Left kidney (tissue), 8 donors: Measurements from ENCODE around the gene SMPDL3B. TPM values are rescaled to one million over a fixed set of nuclear protein-coding genes. Genes with fewer than 3 reads are reported as not detected.

Experiments used
- DNase-seq: peaks from one replicate; pipeline ENCODE4 v3.0.0-alpha.2; 2013
- long read RNA-seq, 8 donors: transcript quantifications; one replicate each; lab custom pipeline, GENCODE V29; 2026
- polyA plus RNA-seq: library from polyadenylated mRNA; unstranded; fragments of 120-200 nt; gene quantifications from one replicate; pipeline ENCODE4 v1.2.1, GENCODE V29; 2013; ENCODE audit not compliant: insufficient read length

SMPDL3B gene, protein sequence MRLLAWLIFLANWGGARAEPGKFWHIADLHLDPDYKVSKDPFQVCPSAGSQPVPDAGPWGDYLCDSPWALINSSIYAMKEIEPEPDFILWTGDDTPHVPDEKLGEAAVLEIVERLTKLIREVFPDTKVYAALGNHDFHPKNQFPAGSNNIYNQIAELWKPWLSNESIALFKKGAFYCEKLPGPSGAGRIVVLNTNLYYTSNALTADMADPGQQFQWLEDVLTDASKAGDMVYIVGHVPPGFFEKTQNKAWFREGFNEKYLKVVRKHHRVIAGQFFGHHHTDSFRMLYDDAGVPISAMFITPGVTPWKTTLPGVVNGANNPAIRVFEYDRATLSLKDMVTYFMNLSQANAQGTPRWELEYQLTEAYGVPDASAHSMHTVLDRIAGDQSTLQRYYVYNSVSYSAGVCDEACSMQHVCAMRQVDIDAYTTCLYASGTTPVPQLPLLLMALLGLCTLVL
- polyA plus RNA-seq = 12.8 TPM
- long read RNA-seq, donor 1, partial matches to known transcripts = 0 of 4 reads
- long read RNA-seq, donor 1, other reads (novel, unspliced or antisense) = 0 of 4 reads
- long read RNA-seq, donor 2, partial matches to known transcripts = 0 of 4 reads
- long read RNA-seq, donor 2, other reads (novel, unspliced or antisense) = 0 of 4 reads
- long read RNA-seq, donor 3, partial matches to known transcripts = 0 of 4 reads
- long read RNA-seq, donor 3, other reads (novel, unspliced or antisense) = 0 of 4 reads
- long read RNA-seq, donor 4, partial matches to known transcripts = 0 of 1 reads
- long read RNA-seq, donor 4, other reads (novel, unspliced or antisense) = 0 of 1 reads
- long read RNA-seq, donor 5, transcript SMPDL3B-202 (8 exons, 1,878 nt) = major isoform, 6 of 6 reads
- long read RNA-seq, donor 5, partial matches to known transcripts = 0 of 6 reads
- long read RNA-seq, donor 5, other reads (novel, unspliced or antisense) = 0 of 6 reads
- long read RNA-seq, donor 6 = 0 reads
- long read RNA-seq, donor 7, transcript SMPDL3B-202 (8 exons, 1,878 nt) = major isoform, 9 of 9 reads
- long read RNA-seq, donor 7, partial matches to known transcripts = 0 of 9 reads
- long read RNA-seq, donor 7, other reads (novel, unspliced or antisense) = 0 of 9 reads
- long read RNA-seq, donor 8, partial matches to known transcripts = 0 of 3 reads
- long read RNA-seq, donor 8, other reads (novel, unspliced or antisense) = 0 of 3 reads

DNA sequence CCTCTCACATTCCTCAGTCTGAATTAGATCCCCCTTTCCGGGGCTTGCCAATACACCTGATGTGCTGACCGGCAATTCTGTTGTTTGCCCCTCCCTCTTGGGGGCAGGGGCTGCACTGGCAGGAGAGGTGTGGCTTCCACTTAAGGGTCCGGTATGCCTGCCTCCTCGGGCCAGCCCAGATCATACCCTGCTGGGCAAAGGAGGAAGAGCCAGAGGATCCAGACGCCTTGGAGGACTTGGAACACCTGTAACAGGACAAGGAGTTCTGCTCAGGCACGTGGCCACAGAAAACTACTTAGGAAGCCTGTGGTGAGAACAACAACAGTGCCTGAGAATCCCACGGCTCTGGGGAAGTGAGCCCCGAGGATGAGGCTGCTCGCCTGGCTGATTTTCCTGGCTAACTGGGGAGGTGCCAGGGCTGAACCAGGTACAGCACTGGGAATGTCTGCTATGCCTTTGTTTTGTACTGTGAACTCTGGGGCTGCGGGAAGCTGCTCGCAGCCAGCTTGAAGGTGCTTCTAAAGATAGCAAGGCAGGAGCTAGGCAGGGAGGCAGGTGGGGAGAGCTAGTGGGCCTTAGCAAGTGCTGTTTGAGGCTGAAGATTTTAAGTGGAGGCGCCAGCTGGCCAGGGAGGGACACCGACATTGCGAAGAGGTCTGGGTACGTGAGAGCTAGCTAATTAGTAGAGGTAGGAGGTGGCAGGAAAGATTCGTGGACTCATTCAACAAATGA, at the start of gene SMPDL3B:
SMPDL3B (plus strand) TSS at position 183 of the 732 bp plus-strand sequence; CDS start at position 367, 184 bp downstream.
- peak; percentile 57 for DNase-seq

DNA sequence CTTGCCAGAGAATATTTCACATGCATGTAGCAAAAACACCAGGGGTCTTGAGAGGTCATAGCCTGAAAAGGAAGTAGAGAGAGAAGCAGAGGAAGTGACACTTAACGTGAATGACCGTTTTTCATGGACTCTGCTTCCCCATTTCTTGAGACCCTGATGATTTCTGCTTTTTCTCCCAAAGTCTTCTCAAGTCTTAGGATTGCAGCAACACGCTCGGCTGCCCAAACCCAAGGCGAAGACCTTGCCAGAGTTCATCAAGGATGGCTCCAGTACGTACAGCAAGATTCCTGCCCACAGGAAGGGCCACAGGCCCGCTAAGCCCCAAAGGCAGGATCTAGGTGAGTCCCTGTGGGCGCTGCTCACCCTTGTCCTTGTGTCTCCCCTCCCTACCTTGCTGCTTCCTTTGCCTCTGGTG, 49.7 kb upstream of the SMPDL3B start:
- DNase-seq = no peak

DNA sequence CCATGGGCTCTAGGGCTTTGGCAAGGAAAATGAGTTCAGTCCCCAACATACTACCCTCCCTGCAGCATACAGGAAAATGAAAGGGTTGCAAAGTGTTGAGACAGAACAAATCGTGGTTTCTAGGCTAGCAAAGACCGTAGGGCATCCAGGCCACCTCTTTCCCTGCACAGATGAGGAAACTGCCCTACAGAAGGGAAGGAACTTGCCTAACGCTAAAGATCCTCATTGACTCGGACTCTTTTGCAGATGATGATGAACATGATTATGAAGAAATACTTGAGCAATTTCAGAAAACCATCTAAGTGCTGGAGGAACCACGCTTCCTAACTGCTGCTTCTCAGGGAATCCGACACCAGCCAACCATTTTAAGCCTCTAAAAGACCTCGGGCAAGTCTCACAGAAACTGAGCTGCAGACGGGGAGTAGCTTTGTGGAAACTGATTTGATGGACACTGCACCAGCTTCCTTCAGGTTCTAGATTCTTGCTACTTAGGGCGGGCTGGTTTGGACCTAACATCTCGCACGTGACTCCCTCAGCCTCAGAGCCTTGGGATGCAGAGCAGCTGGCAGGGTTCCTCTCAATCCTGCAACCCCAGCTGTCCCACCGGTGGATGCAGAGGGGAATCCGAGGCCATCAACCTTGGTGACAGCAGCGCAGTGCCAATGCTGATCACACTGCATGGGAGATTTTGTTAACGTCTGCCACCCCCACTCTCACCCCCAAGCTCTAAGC, 49.0 kb upstream of the SMPDL3B start:
- DNase-seq = no peak

DNA sequence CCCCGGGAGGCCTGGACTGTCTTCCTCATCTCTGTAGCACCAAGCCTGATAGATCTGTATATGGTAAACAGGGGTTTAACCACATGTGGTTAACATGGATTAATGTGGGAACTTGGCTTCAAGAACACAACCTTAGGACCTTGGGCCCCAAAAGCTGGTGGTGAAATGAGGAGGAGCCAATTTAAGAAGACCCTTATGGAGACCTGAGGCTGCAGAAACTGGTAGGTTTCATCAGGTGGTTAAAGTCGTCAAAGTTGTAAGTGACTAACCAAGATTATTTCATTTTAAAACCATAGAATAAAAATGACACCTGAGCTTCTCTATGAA, 48.5 kb upstream of the SMPDL3B start:
- DNase-seq = no peak

DNA sequence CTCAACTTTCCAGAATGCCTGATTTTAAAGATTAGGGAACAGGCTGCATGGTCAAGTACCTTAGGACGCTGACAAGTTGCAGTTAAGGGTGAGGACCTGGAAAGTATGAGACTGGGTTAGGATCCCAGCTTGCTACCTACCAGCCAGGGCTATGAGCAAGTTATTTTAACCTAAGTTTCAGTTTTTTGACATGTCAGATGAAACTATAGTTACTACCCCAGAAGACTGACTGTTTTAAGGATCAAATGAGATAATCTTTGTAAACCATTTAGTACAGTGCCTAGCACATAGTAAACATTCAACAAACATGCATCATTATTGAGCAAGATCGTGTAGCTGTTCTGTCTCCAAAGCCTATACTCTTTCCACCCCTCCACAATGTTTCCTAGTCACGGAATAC, 48.1 kb upstream of the SMPDL3B start:
- no peak for DNase-seq

DNA sequence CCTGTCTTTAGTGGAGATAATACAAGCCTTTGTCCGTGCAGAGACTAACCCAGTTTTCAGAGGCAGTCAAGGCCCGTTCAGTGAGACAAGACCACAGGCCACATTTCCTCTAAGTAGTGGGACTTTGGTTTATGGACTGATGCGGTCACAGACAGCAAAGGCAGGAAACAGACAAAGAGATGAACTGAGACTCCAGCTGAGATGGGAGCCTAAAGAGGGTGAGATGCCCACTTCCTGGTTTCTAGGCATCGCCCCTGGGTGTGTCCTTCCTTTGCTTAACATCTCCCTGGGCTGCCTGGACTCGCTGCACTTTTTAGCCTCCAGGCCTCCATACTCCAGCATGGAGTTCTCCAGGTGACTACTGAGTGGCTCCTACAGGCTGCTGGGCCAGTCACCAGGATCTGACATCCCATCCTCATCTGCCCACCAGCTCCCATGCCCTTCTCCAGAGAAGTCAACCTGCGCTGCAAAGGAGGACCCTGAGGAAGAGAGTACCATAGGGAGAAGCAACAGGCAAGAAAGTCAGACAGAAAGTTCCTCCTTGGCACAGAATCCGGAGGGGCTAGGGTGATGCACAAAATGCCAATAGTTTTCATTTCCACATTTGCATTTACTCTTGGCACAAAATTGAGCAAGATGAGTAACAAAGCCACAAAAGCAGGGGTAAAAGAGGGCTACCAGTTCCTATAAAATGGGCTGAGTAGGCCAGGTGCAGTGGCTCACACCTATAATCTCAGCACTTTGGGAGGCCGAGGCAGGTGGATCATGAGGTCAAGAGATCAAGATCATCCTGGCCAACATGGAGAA, 47.4 kb upstream of the SMPDL3B start:
- DNase-seq = no peak

DNA sequence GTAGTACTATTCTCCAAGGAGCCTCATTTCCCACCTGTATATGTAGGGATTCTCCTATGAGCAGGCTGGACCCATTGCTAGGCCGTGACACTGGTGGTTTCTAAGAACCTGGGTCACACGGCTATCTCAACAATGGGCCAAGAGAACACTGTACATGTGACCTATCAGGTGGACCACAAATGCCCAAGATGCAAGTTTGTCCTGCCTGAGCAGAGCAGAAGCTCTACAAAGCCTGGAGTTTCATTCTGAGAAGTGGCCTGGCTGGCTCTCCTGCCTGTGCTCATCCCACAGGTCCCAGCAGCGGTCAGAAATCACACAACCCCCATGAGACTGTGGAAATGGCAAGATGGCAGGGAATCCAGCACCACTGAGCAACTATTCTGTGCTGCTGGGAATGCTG, 45.3 kb upstream of the SMPDL3B start:
- DNase-seq = no peak

DNA sequence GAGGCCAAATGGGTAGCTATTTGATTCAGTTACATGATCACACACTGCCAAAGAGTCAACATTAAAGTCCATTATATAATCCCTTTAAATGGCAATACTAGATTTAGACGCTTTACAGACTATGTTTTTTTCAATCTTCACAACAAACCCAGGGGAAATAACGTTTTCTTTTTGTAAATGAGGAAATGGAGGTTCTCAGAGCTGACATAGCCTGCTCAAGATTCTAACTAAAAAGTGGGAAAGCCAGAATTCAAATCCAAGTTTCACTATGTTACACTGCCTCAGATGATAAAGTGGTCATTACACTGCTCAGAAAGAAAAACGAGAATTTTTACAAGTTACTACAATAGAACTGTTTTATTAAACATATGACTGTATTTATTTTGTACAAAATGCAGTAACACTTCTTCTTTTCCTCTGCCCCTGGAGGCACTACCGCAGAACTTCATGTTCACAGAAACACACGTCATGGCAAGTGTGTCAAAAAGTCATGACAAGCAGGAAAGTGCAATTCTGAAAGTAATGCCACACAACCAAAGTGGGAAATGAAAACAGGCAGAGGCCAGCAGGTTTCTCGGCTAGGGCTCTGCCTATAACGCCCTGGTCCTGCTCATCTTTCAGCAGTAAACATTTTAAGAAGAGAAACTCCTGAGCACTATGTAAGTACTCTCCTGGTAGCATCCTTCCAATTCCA, 43.5 kb upstream of the SMPDL3B start:
- no peak for DNase-seq

DNA sequence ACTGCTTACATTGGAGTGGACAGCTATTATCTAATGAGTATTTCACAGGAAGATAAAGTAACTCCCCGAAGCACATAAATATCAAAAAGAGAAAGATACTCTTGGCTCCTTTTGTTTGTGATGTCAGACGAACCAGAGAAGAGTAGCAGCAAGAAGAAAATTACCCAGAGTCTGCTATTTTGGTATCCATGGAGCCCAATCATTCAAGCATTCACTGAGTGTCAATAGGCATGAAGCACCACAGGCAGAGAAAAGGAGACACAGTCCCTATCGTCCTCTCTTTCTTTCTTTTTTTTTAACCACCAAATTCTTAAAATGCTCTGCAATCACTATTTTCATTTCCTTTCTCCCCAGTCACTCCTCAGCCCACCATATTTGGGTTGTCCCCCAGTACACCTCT, 40.3 kb upstream of the SMPDL3B start:
- DNase-seq = no peak

DNA sequence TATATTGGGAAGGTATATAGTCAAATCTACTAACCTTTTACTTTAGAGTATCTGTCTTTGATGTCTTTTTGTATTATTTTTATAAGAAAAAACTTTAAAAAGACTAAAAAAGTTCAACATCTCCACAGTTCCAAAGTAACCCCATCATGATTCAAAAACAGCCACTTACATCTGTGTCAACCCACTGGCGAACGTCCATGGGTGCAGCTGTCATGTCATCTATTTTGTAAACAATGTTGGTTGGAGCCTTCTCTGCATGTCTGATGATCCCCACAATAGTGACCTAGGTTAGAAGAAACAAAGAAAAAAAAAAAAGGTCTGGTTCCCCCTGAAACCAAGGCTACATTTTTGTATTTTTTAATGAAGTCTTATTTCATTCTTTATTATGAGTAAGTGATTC, 28.0 kb upstream of the SMPDL3B start:
- DNase-seq = no peak

DNA sequence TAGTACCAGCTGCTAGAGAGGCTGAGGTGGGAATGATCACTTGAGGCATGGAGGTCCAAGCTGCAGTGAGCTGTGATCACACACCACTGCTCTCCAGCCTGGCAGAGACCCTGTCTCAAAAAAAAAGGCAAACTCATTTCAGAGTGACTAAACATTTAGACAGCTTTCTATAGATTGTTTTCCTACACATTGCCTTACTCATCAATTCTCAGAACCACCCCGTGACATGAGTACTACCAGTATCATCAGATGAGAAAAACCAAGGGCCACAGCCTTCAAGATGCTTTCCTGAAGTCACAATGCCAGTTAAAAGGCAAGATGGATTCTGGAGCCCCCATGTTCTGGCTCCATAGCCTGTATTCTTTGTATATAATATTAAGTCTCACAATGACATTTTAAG, 22.4 kb upstream of the SMPDL3B start:
- DNase-seq = no peak

DNA sequence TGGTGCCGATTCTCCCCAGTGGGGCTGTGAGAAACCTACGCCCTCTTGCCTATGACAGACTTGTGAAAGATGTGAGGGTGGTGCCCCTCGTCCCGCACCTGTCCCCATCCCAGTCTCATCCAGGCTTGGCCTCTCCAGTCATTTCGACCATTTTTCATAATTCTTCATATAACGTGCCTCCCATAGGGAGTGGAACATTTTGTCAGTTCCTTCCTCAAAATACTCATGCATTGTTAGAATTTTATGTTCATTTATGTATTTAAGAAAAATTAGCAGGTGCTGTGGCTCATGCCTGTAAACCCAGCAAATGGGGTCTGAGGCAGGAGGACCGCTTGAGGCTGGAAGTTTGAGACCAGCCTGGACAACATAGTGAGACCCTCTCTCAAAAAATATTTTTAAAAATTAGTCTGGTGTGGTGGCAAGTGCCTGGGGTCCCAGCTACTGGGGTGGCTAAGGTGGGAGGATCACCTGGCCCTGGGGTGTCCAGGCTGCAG, 19.7 kb upstream of the SMPDL3B start:
- DNase-seq = no peak

DNA sequence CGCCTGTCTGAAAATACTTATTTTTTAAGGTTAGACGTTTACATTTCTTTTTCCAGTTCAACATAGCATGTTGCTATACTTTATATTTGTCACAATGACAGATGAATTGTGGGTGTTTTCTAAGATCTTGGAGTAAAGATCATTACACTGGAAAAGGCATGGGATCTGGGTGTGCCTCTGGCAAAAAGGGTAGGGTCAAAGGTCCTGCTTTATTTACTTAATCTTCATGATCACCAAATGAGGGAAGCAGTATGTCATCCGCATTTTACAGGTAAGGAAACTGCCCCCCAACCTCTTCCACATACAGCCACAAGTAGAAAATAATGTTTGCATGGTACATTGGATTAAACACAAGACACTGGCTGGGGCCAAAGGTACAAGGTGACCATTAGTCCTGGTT, 12.5 kb upstream of the SMPDL3B start:
- DNase-seq = no peak

DNA sequence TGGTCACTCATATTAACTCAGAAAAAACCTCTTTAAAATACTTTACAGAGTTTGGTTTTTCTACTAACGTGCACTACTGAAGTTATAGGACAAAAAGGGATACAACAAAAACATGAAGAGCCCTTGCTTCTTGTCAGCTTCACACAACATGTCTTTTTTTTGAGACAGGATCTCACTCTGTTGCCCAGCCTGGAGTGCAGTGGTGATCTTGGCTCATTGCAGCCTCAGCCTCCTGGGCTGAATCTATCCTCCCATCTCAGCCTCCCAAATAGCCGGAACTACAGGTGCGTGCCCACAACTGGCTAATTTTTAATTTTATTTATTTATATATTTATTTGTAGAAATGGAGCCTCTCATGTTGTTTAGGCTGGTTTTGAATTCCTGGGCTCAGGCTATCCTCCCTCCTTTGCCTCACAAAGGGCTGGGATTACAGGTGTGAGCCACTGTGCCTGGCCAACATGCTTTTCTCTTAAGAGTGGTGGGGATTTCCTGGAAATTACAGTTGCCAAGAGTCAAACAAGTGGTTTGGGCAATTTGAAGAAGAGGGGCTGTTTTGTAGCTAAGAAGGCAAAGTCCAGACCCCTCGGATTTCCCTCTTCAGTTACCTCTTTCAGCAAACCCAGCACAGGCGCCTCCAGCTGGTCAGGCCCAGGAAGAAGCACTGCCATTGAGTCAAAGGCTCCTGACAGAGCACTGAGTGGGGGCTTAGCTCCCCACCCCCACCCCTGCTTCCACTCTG, 6.4 kb upstream of the SMPDL3B start:
- DNase-seq = no peak

DNA sequence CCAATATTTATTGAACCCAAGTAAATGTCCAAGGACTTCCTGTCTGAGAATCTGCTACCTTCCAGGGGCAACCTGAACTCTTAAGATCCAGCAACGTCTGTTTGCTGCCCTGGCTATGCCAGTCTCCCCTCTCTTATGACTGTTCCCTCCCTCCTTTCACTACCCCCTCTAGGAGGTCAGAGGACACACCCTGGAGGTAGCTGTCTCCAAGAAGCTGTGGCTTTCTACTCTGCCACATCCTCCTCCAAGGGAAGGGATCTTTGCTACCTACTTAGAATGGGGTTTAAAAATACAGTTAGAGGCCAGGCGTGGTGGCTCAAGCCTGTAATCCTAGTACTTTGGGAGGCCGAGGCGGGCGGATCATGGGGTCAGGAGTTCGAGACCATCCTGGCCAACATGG, 3.6 kb upstream of the SMPDL3B start:
- DNase-seq = no peak

DNA sequence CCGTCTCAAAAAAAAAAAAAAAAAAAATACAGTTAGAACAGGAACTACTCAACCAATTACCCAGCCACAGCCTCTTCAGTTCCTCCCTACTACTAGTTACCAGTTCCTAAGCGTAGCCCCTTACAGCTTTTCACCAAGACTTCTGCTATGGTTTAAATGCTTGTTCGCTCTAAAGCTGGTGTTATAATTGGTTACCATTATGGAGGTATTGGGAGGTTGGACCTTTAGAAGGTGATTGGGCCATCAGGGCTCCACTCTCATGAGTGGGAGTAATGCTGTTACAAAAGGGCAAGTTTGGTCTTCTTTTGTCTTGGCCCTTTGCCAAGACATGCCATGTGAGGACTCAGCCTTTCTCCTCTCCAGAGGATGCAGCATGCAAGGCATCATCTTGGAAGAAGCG, 3.0 kb upstream of the SMPDL3B start:
- DNase-seq = no peak

DNA sequence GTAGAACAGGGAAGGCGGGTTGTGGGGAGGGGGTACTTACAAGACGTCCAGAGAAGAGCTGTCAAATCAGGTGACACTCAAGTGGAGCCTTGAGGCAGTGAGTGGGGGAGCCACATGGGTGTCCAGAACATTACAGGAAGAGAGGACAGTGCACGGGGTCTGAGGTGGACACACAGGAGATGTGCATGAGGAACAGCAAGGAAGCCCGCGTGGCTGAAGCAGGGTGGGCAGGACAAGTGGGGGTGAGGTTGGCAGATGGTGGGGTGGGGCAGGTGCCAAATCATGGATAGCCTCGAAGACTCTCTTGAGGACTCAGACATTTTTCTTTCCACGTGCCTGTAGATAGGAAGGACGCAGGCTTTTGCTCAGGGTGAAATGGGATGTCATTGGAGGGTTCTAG, 921 bp downstream of the SMPDL3B start:
- DNase-seq = no peak

DNA sequence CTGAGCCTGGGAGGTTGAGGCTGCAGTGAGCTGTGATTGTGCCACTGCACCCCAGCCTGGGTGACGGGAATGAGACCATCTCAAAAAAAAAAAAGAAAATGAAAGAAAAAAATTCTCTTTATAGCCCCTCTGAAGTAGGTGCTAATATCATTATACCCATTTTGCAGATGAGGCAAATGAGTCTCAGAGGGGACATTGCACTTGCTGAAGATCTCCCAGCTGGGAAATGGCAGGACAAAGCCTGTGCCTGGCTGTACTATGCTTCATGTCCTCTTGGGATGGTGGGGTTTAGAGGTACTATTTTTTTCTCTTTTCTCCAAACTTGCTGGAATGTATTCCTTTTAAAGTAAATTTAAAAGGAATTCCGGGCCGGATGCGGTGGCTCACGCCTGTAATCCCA, 1.6 kb downstream of the SMPDL3B start:
- DNase-seq = no peak

DNA sequence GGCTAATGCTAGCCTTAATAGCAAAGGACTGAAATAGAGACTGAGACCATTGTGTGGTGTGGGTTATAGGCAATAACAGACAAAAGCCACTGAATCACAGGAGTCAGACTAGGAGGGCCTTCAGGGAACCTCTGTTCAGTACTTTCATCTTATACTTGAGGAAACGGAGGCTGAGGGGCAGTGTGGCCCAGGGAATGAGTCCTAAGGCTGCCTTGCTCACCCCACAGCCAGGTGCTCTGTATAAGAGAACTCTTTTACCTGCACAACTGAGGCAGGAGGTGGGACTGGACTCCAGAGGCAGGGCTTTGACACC, 2.7 kb downstream of the SMPDL3B start:
- DNase-seq = no peak
